ENCODE data around the gene DOK7.

The DOK7 gene

DNA sequence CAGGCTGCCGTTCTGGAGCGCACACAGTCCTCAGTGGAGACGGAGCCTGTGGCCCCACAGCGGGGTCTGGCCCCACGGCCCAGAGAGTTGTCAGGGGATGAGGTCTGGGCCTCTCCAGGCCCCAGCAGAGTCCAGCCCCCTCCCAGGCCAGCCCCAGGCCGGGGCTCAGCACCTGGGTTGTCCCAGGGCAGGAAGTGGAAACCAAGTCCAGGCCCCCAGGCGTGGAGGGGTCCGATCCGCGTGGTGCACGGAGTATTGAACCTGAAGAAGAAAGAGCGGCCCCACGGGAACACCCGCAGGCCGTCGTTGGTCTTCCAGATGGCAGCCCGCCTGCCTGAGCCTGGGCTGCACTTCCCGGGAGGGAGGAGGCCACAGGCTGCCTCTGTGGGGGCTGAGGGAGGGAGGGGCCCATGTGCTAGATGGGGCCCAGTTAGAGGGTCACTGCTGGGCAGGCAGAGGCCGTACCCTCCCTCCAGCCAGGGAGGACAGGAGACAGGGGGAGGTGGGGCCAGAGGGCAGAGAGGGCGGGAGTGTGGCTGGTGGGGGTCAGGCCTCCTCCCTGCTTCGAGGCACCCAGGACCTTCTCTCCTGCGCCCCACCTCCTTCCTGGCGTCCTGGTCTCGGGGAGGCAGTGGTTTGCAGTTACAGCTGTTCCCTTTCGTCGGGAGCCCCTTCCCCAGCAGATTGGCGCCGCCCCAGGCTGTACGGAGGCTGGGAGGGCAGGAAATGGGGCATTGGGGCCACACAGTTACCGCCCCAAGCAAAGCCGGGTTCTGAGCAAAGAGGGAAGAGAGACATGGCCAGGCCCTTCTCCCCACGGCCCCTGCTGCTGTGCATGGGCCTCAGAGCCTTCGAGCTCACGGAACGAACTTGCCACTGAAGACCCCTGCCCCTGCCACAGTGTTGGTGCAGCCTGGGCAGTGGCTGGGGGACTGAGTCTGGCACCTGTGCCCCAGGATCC is 13.3 kb upstream of the DOK7 start:
- H3K36me3 ChIP-seq (replicated peaks; ENCODE audit: insufficient read depth, low read length): no peaks in the 10 kb centered on the region
- no peaks in the 10 kb centered on the region for H3K9me3 ChIP-seq (replicated peaks; ENCODE audit: insufficient read depth, low read length)
- H3K27me3 ChIP-seq (replicated peaks; ENCODE audit: insufficient read depth, low read length): peaks cover 90% of the 10 kb centered on the region
- no peak overlapping the region for H3K9ac ChIP-seq (ENCODE audit: low read length)
- H3K4me1 ChIP-seq (ENCODE audit: low read length): no peaks in the 10 kb centered on the region
- H3F3A ChIP-seq (ENCODE audit: insufficient read depth, low read length): no peaks in the 10 kb centered on the region
- H2AFZ ChIP-seq (ENCODE audit: low read length): no peak overlapping the region
- H4K20me1 ChIP-seq (ENCODE audit: insufficient read depth, low read length): no peaks in the 10 kb centered on the region
- no peak overlapping the region for H3K4me2 ChIP-seq (ENCODE audit: low read depth, low read length)
- H3K4me3 ChIP-seq (ENCODE audit: low read length): no peak overlapping the region
- no peak for DNase-seq
- H3K79me2 ChIP-seq (ENCODE audit: low read length): no peaks in the 10 kb centered on the region
- H3K9me2 ChIP-seq (replicated peaks; ENCODE audit: insufficient read depth, low read length): no peaks in the 10 kb centered on the region
- no peak for TF ChIP-seq EZH2 (optimal IDR thresholded peaks at IDR 0.05; ENCODE audit: low read depth, low read length)
- TF ChIP-seq, protein P1, sequence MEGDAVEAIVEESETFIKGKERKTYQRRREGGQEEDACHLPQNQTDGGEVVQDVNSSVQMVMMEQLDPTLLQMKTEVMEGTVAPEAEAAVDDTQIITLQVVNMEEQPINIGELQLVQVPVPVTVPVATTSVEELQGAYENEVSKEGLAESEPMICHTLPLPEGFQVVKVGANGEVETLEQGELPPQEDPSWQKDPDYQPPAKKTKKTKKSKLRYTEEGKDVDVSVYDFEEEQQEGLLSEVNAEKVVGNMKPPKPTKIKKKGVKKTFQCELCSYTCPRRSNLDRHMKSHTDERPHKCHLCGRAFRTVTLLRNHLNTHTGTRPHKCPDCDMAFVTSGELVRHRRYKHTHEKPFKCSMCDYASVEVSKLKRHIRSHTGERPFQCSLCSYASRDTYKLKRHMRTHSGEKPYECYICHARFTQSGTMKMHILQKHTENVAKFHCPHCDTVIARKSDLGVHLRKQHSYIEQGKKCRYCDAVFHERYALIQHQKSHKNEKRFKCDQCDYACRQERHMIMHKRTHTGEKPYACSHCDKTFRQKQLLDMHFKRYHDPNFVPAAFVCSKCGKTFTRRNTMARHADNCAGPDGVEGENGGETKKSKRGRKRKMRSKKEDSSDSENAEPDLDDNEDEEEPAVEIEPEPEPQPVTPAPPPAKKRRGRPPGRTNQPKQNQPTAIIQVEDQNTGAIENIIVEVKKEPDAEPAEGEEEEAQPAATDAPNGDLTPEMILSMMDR (IDR thresholded peaks at IDR 0.05; ENCODE audit: low read length): no peak
- no peak for TF ChIP-seq EZH2phosphoT487 (IDR thresholded peaks at IDR 0.05; ENCODE audit: low read length)
- H3K27ac ChIP-seq (ENCODE audit: low read length): no peak overlapping the region

DNA sequence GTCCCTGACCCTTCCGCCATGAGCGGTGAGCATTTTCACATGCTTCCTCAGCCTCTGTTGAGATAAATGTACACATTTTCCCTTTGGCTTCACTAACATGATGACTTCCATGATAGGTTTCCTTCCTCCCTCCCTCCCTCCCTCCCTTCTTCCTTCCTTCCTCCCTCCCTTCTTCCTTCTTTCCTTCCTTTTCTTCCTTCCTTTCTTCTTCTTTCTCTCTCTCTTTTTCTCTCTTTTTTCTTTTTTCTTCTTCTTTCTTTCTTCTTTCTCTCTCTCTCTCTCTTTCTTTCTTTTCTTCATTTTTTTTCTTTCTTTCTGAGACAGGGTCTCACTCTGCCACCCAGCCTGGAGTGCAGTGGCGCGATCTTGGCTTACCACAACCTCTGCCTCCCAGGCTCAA is 12.5 kb upstream of the DOK7 start:
- H3K27ac ChIP-seq (ENCODE audit: low read length): no peak overlapping the region
- no peaks in the 10 kb centered on the region for H4K20me1 ChIP-seq (ENCODE audit: insufficient read depth, low read length)
- H3K27me3 ChIP-seq (replicated peaks; ENCODE audit: insufficient read depth, low read length): peaks cover 82% of the 10 kb centered on the region
- no peak for TF ChIP-seq EZH2 (optimal IDR thresholded peaks at IDR 0.05; ENCODE audit: low read depth, low read length)
- no peak for TF ChIP-seq EZH2phosphoT487 (IDR thresholded peaks at IDR 0.05; ENCODE audit: low read length)
- TF ChIP-seq, protein P1 (IDR thresholded peaks at IDR 0.05; ENCODE audit: low read length): no peak
- no peak overlapping the region for H3K4me3 ChIP-seq (ENCODE audit: low read length)
- no peaks in the 10 kb centered on the region for H3K9me3 ChIP-seq (replicated peaks; ENCODE audit: insufficient read depth, low read length)
- H3F3A ChIP-seq (ENCODE audit: insufficient read depth, low read length): no peaks in the 10 kb centered on the region
- no peaks in the 10 kb centered on the region for H3K36me3 ChIP-seq (replicated peaks; ENCODE audit: insufficient read depth, low read length)
- no peak overlapping the region for H3K4me2 ChIP-seq (ENCODE audit: low read depth, low read length)
- H3K9me2 ChIP-seq (replicated peaks; ENCODE audit: insufficient read depth, low read length): no peaks in the 10 kb centered on the region
- H3K4me1 ChIP-seq (ENCODE audit: low read length): no peaks in the 10 kb centered on the region
- no peak overlapping the region for H3K9ac ChIP-seq (ENCODE audit: low read length)
- no peak overlapping the region for H2AFZ ChIP-seq (ENCODE audit: low read length)
- no peaks in the 10 kb centered on the region for H3K79me2 ChIP-seq (ENCODE audit: low read length)
- DNase-seq: no peak

DNA sequence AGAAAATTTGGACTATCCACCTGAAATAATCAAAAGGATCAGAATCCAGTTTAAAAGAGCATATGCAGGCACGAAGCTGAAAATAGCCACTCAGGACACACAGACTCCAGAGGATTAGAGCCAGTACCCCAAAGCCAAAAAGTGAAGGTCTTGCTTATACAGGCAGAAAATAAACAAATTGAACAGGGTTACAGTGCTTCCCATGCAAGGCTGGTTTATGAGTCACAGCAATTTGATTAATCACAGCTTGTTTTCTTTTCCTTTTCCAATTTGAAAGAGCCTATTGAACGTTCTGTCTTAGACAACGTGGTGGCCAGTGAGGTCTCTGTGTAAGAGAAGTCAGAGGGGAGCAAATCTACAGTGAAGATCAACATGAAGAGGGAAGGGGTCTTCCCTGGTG is 11.2 kb upstream of the DOK7 start:
- no peak for DNase-seq
- Histone ChIP-seq H3K4me3 (ENCODE audit: low read length) (no peak overlapping the region), H3K9me2 (replicated peaks; ENCODE audit: insufficient read depth, low read length) (no peaks in the 10 kb centered on the region), H3K9ac (ENCODE audit: low read length) (no peak overlapping the region), H3K4me2 (ENCODE audit: low read depth, low read length) (no peak overlapping the region), H3K27me3 (replicated peaks; ENCODE audit: insufficient read depth, low read length) (peaks cover 69% of the 10 kb centered on the region), H3K4me1 (ENCODE audit: low read length) (no peaks in the 10 kb centered on the region), H3K9me3 (replicated peaks; ENCODE audit: insufficient read depth, low read length) (no peaks in the 10 kb centered on the region), H2AFZ (ENCODE audit: low read length) (no peak overlapping the region), H3F3A (ENCODE audit: insufficient read depth, low read length) (no peaks in the 10 kb centered on the region), H3K36me3 (replicated peaks; ENCODE audit: insufficient read depth, low read length) (no peaks in the 10 kb centered on the region), H3K27ac (ENCODE audit: low read length) (no peak overlapping the region), H3K79me2 (ENCODE audit: low read length) (no peaks in the 10 kb centered on the region), H4K20me1 (ENCODE audit: insufficient read depth, low read length) (no peaks in the 10 kb centered on the region)
- TF ChIP-seq EZH2 (optimal IDR thresholded peaks at IDR 0.05; ENCODE audit: low read depth, low read length): no peak
- TF ChIP-seq, protein P1 (IDR thresholded peaks at IDR 0.05; ENCODE audit: low read length): no peak
- no peak for TF ChIP-seq EZH2phosphoT487 (IDR thresholded peaks at IDR 0.05; ENCODE audit: low read length)

All from MM.1S (cell line).